Inferior parietal cortex (tissue), 1 donor: ENCODE data around the gene OCA2.

ENCODE experiments used
- DNase-seq: peaks from one replicate; pipeline ENCODE4 v3.0.0-alpha.2; 2016; ENCODE audit errors: extremely low spot score

Gene OCA2

DNA sequence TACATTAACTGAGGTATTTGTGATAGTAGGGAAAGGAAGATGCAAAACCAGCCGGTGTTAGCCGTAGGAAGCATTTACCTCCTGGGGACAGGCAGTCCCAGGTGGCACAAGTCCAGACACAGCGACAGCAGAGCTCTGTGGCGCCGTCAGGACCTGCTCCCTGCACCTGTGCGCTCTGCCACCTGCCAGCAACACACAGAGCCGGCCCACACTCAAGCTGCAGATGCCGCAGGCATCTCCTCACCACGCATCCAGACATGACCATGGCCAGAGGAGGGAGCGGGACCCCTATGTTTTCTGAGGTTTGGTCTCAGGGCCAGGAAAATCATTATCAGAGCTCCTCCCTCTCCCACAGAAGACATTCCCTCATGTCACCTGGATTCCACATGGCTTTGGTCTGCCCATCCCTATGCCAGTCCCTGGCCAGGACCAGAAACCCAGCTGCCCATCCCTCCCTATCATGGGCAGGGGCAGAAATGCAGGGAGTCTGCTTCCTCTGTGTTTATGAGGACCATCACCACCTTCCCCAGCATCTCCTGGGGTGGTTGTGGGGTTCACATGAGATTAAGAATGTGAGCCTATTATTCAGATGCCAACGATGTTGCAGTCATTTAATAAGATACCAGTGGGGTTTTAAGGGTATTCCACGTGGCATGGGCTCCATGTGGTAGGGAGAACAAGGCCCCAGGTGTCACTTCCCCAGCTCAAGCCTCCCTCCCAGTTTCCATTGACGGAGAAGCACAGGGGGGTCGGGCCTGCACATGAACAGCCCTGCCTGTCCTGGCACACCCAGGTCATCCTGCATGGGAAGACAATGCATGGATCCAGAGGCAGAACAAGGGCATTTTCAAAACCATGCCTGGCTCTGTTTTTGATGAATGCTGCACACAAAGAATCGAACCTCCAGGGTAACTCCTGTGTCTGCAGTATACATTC is 251.1 kb downstream of the OCA2 start:
- no peak for DNase-seq

DNA sequence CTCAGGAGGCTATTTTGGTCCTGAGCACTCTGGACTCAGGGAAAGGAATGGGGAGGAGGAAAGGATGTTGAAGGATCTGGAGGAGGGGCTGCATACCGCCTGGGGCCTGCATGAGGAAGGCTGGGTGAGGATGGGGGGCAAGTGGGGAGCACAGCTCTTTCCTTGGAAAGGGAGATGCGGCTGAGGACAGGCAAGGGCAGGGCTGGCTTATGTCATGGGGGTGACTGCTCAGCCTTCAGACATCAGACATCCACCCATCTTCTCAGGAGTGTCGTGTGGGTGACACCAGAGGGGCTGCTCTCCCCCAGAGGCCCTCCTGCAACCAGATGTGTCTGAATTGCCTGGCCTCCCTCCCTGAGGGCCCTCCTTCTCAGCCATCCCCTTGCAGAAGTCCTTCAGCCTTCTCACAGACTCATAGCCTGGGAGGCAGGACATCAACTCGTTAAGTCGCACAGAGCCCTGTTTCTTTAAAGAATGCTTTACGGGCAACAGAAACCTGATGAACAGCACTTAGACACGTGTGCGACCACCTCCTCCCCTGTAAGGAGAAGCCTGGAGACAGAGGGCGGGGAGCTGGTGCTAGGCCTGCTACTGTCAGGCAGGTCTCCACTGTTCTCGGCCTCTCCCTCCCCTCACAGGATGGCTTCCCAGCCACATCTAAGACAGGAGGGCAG is 252.3 kb downstream of the OCA2 start:
- DNase-seq = no peak

DNA sequence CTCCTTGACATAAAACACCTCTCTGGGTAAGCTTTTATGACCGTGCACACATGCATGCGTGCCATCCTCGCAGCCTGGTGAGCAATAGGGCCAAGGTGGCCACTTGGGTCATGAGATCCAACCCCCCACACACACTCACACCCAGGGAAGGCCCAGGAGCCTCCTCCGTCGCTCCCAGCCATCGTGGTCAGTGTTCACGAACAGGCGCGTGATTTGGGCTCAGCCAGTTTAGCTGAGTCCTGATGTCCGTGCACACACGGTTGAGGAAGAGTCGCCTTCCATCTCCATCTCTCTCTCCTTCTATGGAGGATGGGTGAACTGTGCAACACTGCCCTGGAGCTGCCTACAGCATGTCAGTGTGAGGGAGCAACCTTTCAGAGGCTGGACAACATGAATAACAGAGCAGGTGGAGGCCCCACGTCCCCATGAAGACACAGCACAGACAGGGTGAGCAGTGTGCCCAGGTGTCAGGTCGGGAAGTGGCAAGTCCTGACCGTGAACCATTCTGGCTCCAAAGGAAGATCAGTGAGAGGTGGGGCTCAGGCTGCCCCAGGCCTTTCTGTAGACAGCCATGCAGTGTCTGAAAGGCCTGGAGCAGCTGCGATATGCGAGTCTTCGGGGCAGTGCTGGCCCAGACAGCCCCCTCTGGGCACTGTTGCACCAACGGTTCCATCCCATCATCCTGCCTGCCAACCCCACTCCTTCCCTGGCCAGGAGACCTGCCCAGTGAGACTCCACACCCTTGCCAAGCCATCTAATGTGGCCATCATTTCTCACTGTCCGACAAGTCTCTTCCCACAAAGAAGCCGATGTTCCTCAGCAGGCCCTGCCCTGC is 253.4 kb downstream of the OCA2 start:
- DNase-seq = no peak

DNA sequence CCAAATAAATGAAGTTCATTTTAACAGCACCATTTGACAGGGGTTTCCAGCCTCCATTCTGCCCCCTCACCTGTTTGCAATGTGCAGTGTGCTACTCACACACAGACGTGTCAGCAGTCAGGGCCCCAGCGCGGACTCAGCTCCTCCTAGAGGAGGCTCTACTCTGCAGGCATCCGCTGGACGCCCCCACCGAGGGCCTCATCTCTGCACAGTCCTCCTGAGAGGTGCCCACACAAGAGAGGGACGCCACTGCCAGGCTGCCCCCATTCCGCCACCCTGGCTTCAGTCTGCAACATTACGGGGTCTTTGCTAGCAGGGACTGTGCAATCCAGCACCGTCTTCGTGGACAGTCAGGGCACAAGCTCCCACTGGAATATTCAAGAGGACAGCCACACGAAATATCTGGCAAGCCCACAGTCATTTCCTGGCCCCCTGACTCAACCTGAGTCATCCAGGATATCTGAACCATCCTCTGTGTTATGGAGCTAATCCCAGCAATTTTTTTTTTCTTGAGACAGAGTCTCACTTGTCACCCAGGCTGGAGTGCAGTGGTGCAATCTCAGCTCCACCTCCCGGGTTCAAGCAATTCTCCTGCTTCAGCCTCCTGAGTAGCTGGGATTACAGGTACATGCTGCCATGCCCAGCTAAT is 255.0 kb downstream of the OCA2 start:
- DNase-seq = no peak

DNA sequence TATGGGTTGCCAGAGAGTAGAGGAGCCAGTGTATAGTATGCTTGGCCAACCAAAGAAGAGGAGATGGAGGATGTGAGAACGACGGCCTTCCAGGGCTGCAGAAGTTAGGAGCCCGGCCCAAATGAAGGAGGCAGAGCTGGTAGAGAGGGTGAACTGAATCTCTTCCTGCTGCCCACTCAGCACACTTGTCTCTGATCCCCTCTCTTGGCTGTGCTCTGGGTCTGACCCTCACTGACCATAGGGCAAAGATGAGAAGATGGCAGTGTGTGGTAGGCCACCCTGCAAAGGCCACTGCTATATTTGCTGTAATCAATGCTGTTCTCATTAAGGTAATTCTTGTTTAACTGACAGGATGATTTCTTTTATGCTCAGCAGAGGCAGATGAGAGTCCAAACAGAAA is 256.0 kb downstream of the OCA2 start:
- DNase-seq = no peak

DNA sequence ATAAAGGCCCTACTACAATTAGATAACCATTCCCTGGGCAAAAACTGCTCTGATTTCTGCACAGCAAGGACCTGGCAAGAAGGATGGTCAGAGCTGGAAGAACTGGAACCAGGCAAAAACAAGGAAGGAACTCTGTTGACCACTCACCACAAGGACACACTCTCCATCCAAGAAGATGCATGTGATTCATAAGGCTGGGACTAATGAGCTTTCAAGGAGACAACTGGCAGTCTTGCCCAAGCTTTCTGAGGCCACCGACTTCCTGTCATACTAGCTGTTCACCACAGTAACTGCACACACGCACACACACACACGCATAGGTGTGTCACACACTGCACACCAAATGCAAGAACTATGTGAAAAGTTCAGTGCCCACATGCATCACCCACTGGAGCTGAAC is 256.6 kb downstream of the OCA2 start:
- no peak for DNase-seq

DNA sequence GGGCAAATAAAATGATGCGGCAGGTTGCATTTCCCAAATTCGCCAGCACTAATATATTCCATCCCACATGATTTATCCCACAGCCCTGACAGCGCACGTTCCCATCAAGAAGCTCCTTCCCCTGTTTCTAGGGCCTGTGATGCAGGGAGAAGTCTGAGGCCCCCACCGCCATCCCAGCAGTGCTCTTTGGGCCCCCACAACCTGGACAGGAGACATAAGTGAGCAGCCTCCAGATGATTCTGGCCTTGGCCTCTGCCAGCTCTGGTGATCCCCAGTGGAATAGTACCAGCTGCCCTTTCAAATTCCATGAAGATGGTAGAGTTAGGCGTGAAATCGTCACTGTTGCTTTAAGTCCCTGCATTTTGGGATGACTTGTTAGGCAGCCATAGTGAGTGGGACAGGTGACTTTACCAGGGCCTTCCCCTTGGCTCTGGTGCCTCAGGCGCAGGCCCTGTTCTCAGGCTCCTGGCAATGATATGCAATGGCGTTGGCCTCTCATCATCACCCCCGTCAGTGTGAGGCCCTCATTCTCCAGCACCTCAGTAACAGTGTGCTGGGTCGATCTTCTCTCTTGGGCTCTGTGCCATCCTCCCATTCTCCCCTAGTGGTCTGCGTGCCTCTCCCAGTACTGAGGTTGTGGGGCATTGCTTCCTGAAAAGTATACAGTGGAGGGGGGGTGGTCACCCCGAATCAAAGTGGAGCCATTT is 263.7 kb downstream of the OCA2 start:
- no peak for DNase-seq

DNA sequence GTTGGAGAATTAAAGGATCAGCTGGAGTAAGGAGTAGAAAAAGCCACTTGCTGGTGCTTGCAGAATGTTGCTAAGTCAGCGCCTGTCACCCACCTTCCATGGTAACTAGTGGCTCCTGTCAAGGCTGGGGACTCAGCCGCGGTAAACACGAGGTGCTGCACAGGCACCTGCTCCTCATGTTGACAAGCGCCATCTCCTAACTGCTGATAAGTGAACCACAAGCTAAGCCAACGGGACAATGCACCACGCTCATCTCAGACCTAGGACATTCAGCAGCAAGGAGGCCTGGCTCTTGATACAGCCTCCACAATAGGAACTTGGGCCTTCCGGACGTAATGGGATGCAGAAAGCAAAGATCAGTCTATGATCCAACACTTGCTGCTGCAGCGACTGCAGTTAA is 264.4 kb downstream of the OCA2 start:
- no peak for DNase-seq

DNA sequence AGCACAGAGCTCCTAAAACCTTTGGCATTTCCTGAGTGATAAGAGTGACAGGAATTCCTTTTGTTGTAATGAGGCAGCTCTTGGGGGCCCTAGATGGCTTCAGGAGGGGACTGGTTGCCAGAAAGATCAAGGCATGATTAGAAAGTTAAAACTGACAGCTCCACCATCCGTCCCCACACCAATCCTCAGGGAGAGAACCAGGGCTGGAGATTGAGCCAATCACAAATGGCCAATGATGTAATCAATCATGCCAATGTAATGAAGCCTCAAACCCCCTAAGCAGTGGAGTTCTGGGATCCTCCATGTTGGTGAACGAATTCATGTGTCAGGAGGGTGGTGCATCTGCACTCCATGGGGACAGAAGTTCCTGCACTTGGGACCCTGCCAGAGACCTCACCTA is 265.1 kb downstream of the OCA2 start:
- DNase-seq = no peak

DNA sequence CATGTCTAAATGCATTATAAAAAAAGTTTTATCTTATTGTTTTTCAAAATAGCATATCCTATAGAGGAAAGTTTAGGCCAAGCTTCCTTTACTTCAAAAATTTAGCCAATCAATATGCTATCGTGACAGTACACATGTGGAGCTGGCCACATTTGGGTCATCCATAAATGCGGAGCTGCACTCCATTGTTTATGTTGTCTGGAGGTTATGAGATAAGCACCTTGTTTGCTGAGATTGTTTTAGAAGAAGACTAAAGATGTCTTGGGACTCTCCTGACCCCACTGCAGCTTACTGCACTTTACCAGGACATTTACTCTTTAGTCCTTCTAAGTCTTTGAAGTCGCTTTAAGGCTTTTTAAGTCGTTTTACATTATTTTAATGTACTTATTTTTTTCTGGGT is 265.9 kb downstream of the OCA2 start:
- DNase-seq = no peak

DNA sequence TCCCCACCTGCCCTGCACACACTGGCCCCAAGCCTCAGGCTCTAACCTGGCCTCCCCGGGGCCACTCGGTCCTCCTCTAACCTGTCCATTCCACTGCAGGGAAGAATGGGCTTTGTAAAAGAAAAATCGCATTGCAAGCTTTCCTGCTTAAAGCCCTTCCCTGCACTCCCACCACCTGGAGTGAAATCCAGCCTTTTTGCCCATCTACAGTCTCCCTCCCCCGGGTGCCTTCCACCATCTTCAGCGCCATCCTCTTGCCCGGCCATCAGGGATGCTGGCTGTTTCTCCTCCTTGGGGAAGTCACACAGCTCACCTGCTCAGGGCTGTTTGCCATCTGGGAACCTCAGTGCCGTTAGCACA is 266.9 kb downstream of the OCA2 start:
- DNase-seq = no peak

DNA sequence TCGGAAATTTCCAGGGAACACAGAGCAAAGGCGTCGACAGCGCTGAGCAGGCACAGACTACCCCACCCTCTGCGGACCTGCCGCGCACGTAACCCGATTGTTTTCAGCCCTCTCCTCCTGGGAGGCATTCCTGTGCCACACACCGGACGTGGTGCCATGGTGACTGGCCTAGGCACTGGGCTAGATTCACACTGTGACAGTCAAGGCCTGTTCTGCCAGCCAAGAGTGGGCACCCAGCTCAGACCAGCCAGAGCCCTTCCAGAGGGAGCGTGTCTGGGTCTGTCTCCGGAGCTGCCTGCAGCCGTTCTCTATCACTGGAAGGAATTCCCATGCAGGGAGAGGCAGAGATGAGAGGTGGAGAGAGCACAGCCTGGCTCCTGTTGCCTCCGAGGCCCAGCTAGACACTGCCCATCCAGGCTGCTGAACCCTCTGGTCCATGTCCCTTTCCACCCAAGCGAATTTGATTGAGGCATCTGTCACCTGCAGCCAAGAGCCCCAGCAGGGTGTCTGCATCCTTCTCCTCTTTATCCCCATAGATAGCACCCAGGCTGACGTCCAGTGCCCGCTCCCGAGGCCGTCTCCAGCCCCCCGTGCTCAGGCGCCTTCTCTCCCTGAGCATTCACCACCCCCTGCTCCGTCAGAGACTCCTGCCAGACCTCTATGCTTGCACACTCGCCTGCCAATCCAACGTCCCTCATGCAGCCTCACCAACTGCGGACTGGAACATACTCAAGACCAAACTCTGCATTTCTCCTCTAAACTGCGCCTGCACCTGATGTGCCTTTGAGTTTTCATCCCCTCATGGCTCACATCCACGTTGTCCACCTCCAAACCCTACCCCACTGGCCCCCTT is 267.5 kb downstream of the OCA2 start:
- DNase-seq = no peak

DNA sequence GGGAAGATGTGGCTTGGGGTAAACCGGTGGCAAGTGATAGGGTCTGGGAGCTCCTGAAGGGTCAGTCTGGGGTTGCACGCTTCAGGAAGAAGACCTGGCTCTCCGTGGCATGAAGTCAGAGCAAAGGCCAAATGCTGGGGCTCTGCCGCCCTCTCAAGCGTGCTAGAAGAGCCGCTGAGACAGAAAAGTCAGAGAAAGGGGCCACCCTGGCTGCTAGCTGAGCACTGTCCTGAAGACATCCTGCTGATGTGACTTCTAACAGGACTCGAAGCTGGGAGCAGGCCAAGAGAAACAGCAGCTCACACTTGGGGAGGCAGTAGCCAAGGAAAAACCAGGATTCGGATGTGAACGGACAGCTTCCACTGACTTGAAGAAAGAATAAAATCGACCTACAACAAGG is 270.4 kb downstream of the OCA2 start:
- no peak for DNase-seq

DNA sequence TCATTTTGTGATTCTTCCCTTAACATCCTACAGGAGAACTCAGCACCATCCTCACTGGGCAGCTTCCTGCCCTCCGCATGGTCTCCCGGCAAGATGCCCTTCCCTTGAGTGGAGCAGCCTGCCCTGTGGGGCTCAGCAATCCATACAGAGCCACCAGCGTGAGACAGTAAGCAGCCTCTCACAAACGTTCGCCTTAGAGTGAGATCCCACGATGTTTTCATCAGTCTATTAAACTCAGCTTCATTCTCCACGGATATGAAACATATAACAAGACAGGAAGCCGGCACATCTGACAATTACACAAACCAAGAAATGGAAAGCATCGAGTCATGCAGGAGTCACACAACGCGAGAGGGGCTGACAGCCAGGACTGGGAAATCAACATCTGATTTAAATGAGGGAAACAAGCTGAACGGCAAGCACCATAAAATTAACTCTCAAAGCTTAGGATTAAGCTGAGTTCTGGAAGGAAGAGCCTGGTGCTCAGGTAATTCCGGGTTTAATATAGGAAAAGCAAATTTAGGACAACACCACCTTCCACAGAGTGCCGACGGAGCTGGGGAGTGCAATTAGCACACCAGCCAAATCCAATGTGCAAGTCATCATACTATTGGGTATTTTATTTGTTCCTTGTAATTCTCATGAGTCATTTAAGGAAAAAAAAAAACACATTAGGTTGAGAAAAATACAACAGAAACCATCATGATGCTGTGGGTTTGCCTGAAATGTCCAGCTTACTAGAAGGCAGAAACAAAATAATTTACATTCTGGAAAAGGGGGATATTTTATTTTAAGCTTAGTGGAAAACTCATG is 272.0 kb downstream of the OCA2 start:
- peak; percentile 40 for DNase-seq

DNA sequence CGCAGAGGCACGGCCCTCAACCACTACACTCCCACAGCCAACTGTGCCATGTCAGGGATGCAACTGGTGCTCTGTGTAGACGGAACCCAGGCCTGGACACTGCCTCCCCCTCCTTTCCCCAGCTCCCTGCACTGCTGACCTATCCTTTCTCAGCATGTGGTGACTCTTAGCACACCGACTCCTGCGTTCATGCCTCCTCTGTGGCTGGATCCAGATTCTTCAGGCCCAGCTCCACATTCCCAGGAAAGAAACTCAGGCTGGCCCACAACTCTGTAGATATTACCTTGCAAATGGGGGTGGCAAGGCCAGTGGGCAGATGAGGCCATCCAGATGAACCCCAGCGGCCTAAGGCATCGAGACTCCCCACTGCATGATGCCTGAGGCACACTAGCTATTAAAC is 272.7 kb downstream of the OCA2 start:
- no peak for DNase-seq

DNA sequence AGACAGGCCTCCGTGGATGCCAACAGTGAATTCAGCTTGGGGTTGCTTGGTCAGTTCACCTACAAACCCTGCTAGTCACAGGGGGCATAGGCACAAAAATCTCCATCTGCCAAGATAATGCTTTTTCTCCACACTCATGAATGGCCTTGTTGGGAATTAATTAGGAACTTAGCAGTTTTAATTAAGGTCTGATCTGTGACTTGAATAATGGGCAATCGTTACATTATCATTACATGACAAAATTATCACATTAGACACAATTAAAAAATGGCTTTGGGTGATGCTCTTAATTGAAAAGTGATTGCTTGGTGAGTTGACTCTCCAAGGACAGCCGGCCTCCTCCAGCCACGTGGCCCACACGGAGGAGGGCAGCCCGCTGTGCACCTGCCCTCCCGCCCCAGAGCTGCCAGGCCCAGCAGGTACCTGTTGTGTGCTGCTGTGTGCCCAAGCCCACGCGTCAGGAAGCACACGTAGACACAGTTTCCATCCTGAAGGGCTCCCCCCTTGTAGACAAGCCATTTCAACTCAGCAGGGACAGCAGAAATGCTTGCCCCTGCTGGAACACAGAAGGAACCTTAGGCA is 274.2 kb downstream of the OCA2 start:
- DNase-seq = no peak

DNA sequence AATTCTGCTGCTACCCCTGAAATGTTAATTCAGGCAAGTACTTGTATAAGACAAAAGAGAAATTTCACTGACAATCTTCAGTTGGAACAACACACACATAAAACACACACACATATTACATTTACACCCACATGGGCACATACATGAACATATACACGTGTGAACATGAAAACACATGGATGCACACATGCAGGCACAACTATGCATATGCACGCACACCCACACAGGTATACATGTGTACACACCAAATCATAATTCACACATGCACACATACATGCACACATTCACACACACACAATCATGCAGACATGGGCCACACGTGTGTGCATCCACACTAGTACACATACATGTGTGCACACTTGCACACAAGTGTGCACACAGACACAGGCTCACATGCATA is 277.8 kb downstream of the OCA2 start:
- no peak for DNase-seq

DNA sequence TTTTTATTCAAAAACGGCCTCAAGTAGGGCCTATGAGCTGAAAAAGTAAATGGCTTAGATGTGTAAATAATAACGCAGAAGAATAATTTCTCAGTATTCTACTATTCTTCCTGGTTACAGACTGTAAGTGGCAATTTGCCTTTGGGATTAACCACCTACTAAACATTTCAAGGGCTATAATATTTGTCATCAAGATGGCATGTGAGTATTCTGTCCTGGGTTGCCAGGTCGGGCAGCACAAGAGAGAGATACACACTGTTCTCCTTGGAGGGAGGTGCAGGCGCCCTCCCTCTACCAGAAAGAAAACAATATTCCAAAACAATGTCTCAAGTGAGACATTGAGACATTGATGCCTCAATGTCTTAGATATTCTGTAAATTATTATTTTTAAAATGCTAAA is 278.4 kb downstream of the OCA2 start:
- no peak for DNase-seq

DNA sequence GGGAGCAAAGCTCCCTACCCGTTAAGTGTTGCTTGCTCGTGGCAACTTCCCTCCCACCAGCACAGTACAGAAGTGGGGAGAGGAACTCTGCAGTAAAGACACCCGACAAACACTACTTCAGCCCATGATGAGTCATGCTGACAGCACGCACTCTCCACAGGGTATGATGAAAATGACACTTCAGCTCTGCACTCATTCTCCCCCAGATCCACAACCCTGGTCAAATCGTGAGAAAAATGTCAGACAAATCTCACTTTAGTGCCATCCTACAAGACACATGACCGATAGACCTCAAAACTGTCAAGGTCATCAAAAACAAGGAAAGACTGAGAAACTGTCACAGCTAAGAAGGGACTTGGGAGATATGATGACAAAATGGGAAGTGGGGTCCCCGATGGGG is 278.9 kb downstream of the OCA2 start:
- peak; percentile 11 for DNase-seq
